A549 (cell line): ENCODE data around the gene LMNB1. TPM values are rescaled to one million over a fixed set of nuclear protein-coding genes. Genes with fewer than 3 reads are reported as not detected.

Source experiments
- ATAC-seq, 2 experiments: fragments of 200-7000 bp in 1 of 2; fragments of >200 bp in 1 of 2; cut with Nextera tagmentation in 1 of 2; cut with Tn5 transposase in 1 of 2; 3 replicates each; pipeline versions ENCODE4 v1.8.0 to v1.9.1; 2018 to 2020; ENCODE audit warnings: mild to moderate bottlenecking in 1 of 2, moderate library complexity in 1 of 2
- CTCF ChIA-PET: fragments of 300-600 bp; sonication (Branson Sonifier 250); formaldehyde crosslinking; extraction: SDS; loops from one replicate; lab custom pipeline; 2021; ENCODE audit warnings: antibody characterized with exemption, inconsistent platforms; lab: Yijun Ruan, JAX
- POLR2A ChIA-PET: fragments of 350-600 bp; formaldehyde crosslinking; extraction: SDS; loops from one replicate; lab custom pipeline; 2021; ENCODE audit warnings: antibody characterized with exemption, inconsistent platforms; lab: Yijun Ruan, JAX
- DNase-seq, 2 experiments: peaks; one replicate each; pipeline versions ENCODE4 v3.0.0 to v3.0.0-alpha.2; 2011 to 2016; ENCODE audit warnings: low read depth in 1 of 2, low spot score in 1 of 2
- FAIRE-seq: peaks from 2 replicates; lab custom pipeline; 2011; peaks lifted over from hg19 to GRCh38; lab: Jason Lieb, UNC
- H3K27ac ChIP-seq, 2 experiments: fragments of >200 bp; sonication (Bioruptor Twin); formaldehyde crosslinking; 3 replicates each; pipeline ENCODE4 v1.5.1; 2016 to 2017
- H3K4me1 ChIP-seq: fragments of >200 bp; sonication (Bioruptor Twin); formaldehyde crosslinking; 3 replicates; pipeline ENCODE4 v1.6.1; 2016
- H3K4me2 ChIP-seq: fragments of >200 bp; sonication (Bioruptor Twin); formaldehyde crosslinking; 3 replicates; pipeline ENCODE4 v1.6.1; 2016
- H3K4me3 ChIP-seq: fragments of >200 bp; sonication (Bioruptor Twin); formaldehyde crosslinking; 3 replicates; pipeline ENCODE4 v1.5.1; 2016
- H3K9me3 ChIP-seq: fragments of >200 bp; sonication (Bioruptor Twin); formaldehyde crosslinking; 3 replicates; pipeline ENCODE4 v1.6.1; 2016
- CBX8 ChIP-seq: fragments of 200-600 bp; sonication (generic); IDR thresholded peaks from 2 replicates; pipeline ENCODE4 v1.6.1; 2016
- CEBPB ChIP-seq, 2 experiments: fragments of >200 bp in 1 of 2; sonication (Bioruptor Twin) in 1 of 2; formaldehyde crosslinking in 1 of 2; IDR thresholded peaks; 2 replicates each; pipeline ENCODE4 v1.6.1; 2012 to 2016
- EHF ChIP-seq: fragments of 250-450 bp; sonication (Bioruptor Pico); IDR thresholded peaks from 2 replicates; pipeline ENCODE4 v1.5.0; 2020; ENCODE audit warnings: mild to moderate bottlenecking
- EP300 ChIP-seq, 2 experiments: fragments of >200 bp; sonication (Bioruptor Twin); formaldehyde crosslinking; IDR thresholded peaks; 2 replicates in 1 of 2; 3 replicates in 1 of 2; pipeline ENCODE4 v1.6.1; 2016 to 2017
- FOSL2 ChIP-seq, 2 experiments: fragments of 450-650 bp in 1 of 2; fragments of >200 bp in 1 of 2; sonication (Bioruptor Twin) in 1 of 2; formaldehyde crosslinking; IDR thresholded peaks; 2 replicates each; pipeline versions ENCODE4 v1.5.0 to v1.6.1; 2016 to 2020; ENCODE audit warnings: mild to moderate bottlenecking in 1 of 2, moderate library complexity in 1 of 2
- FOXS1 ChIP-seq: fragments of 250-450 bp; sonication (Bioruptor Pico); IDR thresholded peaks from 2 replicates; pipeline ENCODE4 v1.5.0; 2020; ENCODE audit warnings: mild to moderate bottlenecking, moderate library complexity
- GATA3 ChIP-seq: IDR thresholded peaks from 2 replicates; pipeline ENCODE4 v1.6.1; 2012; ENCODE audit warnings: borderline replicate concordance
- HDAC2 ChIP-seq: fragments of 200-600 bp; sonication (generic); IDR thresholded peaks from 2 replicates; pipeline ENCODE4 v1.6.1; 2016
- HOXA7 ChIP-seq: fragments of 250-450 bp; sonication (Bioruptor Pico); IDR thresholded peaks from 2 replicates; pipeline ENCODE4 v1.5.0; 2020; ENCODE audit warnings: mild to moderate bottlenecking, moderate library complexity
- HOXB13 ChIP-seq: fragments of 250-450 bp; sonication (Bioruptor Pico); IDR thresholded peaks from 2 replicates; pipeline ENCODE4 v1.5.0; 2020; ENCODE audit warnings: low read depth, mild to moderate bottlenecking, moderate library complexity
- JUN ChIP-seq, 2 experiments: fragments of >200 bp; sonication (Bioruptor Twin); formaldehyde crosslinking; IDR thresholded peaks; 2 replicates in 1 of 2; 3 replicates in 1 of 2; pipeline ENCODE4 v1.6.1; 2016 to 2017
- KDM5A ChIP-seq: fragments of 200-600 bp; sonication (generic); IDR thresholded peaks from 2 replicates; pipeline ENCODE4 v1.6.1; 2016; ENCODE audit warnings: antibody characterized with exemption, mild to moderate bottlenecking
- MAZ ChIP-seq: fragments of 150-350 bp; IDR thresholded peaks from 2 replicates; pipeline ENCODE4 v1.6.1; 2014; ENCODE audit warnings: antibody characterized with exemption, low read depth, low read length, borderline replicate concordance
- MYC ChIP-seq: IDR thresholded peaks from 2 replicates; pipeline ENCODE4 v1.6.1; 2012; ENCODE audit warnings: mild to moderate bottlenecking, inconsistent platforms, low read length, improper control_type of control experiment, borderline replicate concordance
- NFE2L2 ChIP-seq: fragments of 150-350 bp; conservative IDR thresholded peaks from 2 replicates; pipeline ENCODE4 v1.6.1; 2014; ENCODE audit warnings: low read length
- NPAS2 ChIP-seq: fragments of 250-450 bp; sonication (Bioruptor Pico); IDR thresholded peaks from 2 replicates; pipeline ENCODE4 v1.8.0; 2022; ENCODE audit warnings: mild to moderate bottlenecking, moderate library complexity, borderline replicate concordance
- RAD21 ChIP-seq, 2 experiments: fragments of >200 bp in 1 of 2; sonication (Bioruptor Twin) in 1 of 2; formaldehyde crosslinking in 1 of 2; IDR thresholded peaks in 1 of 2; conservative IDR thresholded peaks in 1 of 2; 2 replicates in 1 of 2; 3 replicates in 1 of 2; pipeline ENCODE4 v1.6.1; 2012 to 2018; ENCODE audit warnings: inconsistent platforms in 1 of 2
- RARB ChIP-seq: fragments of 250-450 bp; sonication (Bioruptor Pico); IDR thresholded peaks from 2 replicates; pipeline ENCODE4 v1.8.0; 2021; ENCODE audit warnings: mild to moderate bottlenecking, moderate library complexity
- RFX5 ChIP-seq: fragments of 450-650 bp; IDR thresholded peaks from 2 replicates; pipeline ENCODE4 v1.7.1; 2014; ENCODE audit warnings: antibody characterized with exemption, mild to moderate bottlenecking, moderate library complexity
- RNF2 ChIP-seq: fragments of 200-600 bp; sonication (generic); IDR thresholded peaks from 2 replicates; pipeline ENCODE4 v1.6.1; 2016; ENCODE audit warnings: low read depth, mild to moderate bottlenecking, antibody characterized with exemption, moderate library complexity, borderline replicate concordance
- SMC3 ChIP-seq: fragments of >200 bp; sonication (Bioruptor Twin); formaldehyde crosslinking; IDR thresholded peaks from 3 replicates; pipeline ENCODE4 v1.6.1; 2018; ENCODE audit warnings: inconsistent platforms
- SREBF2 ChIP-seq: fragments of 450-650 bp; IDR thresholded peaks from 2 replicates; pipeline ENCODE4 v1.6.1; 2014; ENCODE audit warnings: mild to moderate bottlenecking, moderate library complexity
- ZC3H11A ChIP-seq: fragments of 450-650 bp; IDR thresholded peaks from 2 replicates; pipeline ENCODE4 v1.6.1; 2014; ENCODE audit warnings: antibody characterized with exemption, mild to moderate bottlenecking
- ZNF302 ChIP-seq: fragments of 250-450 bp; sonication (Bioruptor Pico); IDR thresholded peaks from 2 replicates; pipeline ENCODE4 v1.9.0; 2021; ENCODE audit warnings: inconsistent platforms, mild to moderate bottlenecking, moderate library complexity
- WGBS: methylation state at CpG from one replicate; pipeline ENCODE4 v1.1.6; 2017; ENCODE audit errors: missing lambda C conversion rate; 5-methylcytosine and 5-hydroxymethylcytosine counted together
- polyA plus RNA-seq, 4 experiments: library from polyadenylated mRNA; depleted of rRNA in 3 of 4; stranded (reverse); fragments of >200 nt; fragmentation: RNase III in 1 of 4; extraction: RNeasy Plus Mini Kit Qiagen cat#74134 plus additional on column Dnase treatment in 1 of 4; gene quantifications; 2 replicates in 3 of 4; 3 replicates in 1 of 4; pipeline ENCODE4 v1.2.3, GENCODE V29; 2011 to 2017
- TF ChIP-seq, protein P1 (sequence below): IDR thresholded peaks from 2 replicates; pipeline ENCODE4 v1.6.1; 2012; ENCODE audit warnings: low read depth, borderline replicate concordance
- TF ChIP-seq, protein P2 (sequence below): fragments of 250-450 bp; sonication (Bioruptor Pico); IDR thresholded peaks from 2 replicates; pipeline ENCODE4 v1.5.0; 2020; ENCODE audit warnings: low read depth, mild to moderate bottlenecking, moderate library complexity
- TF ChIP-seq, protein P3 (sequence below): fragments of >200 bp; sonication (Bioruptor Twin); formaldehyde crosslinking; IDR thresholded peaks from 3 replicates; pipeline ENCODE4 v1.6.1; 2016
- TF ChIP-seq, protein P4 (sequence below): fragments of 200-600 bp; sonication (generic); IDR thresholded peaks from 2 replicates; pipeline ENCODE4 v1.6.1; 2016; ENCODE audit warnings: antibody characterized with exemption, mild to moderate bottlenecking, moderate library complexity
- TF ChIP-seq, protein P5 (sequence below): IDR thresholded peaks from 2 replicates; pipeline ENCODE4 v1.6.1; 2012

LMNB1 gene
- polyA plus RNA-seq, 2 of the 4 experiments (the other 2 are of a cell fraction): 45.9 to 55.6 TPM

DNA sequence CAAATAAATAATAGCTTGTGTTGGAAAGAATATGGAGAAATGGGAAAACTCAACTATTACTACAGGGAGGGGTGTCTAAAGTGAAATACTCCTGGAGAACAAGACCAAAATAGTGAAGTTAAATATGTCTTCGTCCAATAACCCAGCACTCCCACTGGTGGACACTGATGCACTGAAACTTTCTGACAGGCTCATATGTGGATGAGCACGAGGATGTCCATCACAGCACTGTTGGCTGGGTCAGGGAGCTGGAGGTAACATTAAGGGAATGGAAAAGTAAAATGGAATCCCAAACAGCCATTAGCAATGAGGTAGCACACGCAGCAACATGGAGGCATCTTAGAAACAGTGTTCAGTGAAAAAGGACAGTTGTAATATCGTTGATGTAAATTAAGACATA lies 86.5 kb downstream of the LMNB1 start:
- ATAC-seq (no peak), DNase-seq (no peak), FAIRE-seq (no peak)
- no peak overlapping the region for H3K4me2 ChIP-seq
- no peaks in the 10 kb centered on the region for H3K9me3 ChIP-seq
- H3K4me3 ChIP-seq: no peak overlapping the region
- ChIA-PET POLR2A (no interaction called here), CTCF (no interaction called here)
- no peaks in the 10 kb centered on the region for H3K4me1 ChIP-seq
- WGBS: 88% methylated on average over 4 of the region's 4 CpGs
- TF ChIP-seq ZC3H11A: no peak
- no peak for TF ChIP-seq NPAS2 (CRISPR knock-in tag)
- TF ChIP-seq, protein P1, sequence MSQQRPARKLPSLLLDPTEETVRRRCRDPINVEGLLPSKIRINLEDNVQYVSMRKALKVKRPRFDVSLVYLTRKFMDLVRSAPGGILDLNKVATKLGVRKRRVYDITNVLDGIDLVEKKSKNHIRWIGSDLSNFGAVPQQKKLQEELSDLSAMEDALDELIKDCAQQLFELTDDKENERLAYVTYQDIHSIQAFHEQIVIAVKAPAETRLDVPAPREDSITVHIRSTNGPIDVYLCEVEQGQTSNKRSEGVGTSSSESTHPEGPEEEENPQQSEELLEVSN: no peak
- TF ChIP-seq, protein P2, sequence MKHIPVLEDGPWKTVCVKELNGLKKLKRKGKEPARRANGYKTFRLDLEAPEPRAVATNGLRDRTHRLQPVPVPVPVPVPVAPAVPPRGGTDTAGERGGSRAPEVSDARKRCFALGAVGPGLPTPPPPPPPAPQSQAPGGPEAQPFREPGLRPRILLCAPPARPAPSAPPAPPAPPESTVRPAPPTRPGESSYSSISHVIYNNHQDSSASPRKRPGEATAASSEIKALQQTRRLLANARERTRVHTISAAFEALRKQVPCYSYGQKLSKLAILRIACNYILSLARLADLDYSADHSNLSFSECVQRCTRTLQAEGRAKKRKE (CRISPR knock-in tag): no peak
- TF ChIP-seq HOXA7 (CRISPR knock-in tag): no peak
- TF ChIP-seq KDM5A: no peak
- TF ChIP-seq, protein P3, sequence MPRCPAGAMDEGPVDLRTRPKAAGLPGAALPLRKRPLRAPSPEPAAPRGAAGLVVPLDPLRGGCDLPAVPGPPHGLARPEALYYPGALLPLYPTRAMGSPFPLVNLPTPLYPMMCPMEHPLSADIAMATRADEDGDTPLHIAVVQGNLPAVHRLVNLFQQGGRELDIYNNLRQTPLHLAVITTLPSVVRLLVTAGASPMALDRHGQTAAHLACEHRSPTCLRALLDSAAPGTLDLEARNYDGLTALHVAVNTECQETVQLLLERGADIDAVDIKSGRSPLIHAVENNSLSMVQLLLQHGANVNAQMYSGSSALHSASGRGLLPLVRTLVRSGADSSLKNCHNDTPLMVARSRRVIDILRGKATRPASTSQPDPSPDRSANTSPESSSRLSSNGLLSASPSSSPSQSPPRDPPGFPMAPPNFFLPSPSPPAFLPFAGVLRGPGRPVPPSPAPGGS: no peak
- no peak for TF ChIP-seq MAZ
- TF ChIP-seq FOSL2 (IDR thresholded peaks at IDR 0.05): no peak
- TF ChIP-seq FOSL2 (CRISPR knock-in tag; IDR thresholded peaks at IDR 0.05): no peak
- TF ChIP-seq, protein P4, sequence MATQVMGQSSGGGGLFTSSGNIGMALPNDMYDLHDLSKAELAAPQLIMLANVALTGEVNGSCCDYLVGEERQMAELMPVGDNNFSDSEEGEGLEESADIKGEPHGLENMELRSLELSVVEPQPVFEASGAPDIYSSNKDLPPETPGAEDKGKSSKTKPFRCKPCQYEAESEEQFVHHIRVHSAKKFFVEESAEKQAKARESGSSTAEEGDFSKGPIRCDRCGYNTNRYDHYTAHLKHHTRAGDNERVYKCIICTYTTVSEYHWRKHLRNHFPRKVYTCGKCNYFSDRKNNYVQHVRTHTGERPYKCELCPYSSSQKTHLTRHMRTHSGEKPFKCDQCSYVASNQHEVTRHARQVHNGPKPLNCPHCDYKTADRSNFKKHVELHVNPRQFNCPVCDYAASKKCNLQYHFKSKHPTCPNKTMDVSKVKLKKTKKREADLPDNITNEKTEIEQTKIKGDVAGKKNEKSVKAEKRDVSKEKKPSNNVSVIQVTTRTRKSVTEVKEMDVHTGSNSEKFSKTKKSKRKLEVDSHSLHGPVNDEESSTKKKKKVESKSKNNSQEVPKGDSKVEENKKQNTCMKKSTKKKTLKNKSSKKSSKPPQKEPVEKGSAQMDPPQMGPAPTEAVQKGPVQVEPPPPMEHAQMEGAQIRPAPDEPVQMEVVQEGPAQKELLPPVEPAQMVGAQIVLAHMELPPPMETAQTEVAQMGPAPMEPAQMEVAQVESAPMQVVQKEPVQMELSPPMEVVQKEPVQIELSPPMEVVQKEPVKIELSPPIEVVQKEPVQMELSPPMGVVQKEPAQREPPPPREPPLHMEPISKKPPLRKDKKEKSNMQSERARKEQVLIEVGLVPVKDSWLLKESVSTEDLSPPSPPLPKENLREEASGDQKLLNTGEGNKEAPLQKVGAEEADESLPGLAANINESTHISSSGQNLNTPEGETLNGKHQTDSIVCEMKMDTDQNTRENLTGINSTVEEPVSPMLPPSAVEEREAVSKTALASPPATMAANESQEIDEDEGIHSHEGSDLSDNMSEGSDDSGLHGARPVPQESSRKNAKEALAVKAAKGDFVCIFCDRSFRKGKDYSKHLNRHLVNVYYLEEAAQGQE: no peak
- TF ChIP-seq, protein P5, sequence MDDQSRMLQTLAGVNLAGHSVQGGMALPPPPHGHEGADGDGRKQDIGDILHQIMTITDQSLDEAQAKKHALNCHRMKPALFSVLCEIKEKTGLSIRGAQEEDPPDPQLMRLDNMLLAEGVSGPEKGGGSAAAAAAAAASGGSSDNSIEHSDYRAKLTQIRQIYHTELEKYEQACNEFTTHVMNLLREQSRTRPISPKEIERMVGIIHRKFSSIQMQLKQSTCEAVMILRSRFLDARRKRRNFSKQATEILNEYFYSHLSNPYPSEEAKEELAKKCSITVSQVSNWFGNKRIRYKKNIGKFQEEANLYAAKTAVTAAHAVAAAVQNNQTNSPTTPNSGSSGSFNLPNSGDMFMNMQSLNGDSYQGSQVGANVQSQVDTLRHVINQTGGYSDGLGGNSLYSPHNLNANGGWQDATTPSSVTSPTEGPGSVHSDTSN: no peak
- no peak for TF ChIP-seq JUN (IDR thresholded peaks at IDR 0.05)
- no peak for TF ChIP-seq RFX5
- no peak for TF ChIP-seq CBX8
- TF ChIP-seq NFE2L2: no peak
- no peak for TF ChIP-seq FOXS1
- TF ChIP-seq HOXB13 (CRISPR knock-in tag): no peak
- TF ChIP-seq RARB: no peak
- no peak overlapping the region for H3K27ac ChIP-seq

DNA sequence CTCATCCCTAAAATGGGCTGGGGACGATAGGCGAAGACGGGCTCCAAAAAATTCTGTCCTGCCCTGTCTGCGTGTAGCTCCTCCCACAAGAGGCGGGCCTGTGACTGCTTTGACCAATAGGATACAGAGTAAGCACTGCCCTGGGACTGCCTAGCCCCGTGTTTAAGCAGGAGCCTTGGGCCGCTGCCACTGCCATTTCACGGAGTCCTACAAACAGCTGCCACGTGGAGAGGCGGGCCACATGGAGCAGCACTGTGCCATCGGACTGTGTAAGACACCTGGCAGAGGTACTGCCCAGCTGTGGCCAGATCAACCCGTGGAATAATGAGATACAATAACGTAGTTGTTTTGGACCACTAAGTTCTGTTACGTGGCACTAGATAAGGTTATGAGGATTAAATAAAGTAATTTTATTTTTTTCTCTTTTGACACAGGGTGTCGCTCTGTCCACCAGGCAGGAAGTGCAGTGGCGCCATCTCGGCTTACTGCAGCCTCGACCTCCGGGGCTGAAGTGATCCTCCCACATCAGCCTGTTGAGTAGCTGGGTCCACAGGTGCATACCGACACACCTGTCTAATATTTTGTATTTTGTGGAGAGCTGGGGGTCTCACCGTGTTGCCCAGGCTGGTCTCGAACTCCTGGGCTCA lies 87.2 kb downstream of the LMNB1 start:
- 92% methylated on average over 22 of the region's 22 CpGs for WGBS
- DNase-seq (peak in 1 of 2 experiments; percentile 15), ATAC-seq (peak; percentile 43 to 72; a peak in 5 of 6 replicates), FAIRE-seq (no peak)
- Histone ChIP-seq H3K4me1 (no peaks in the 10 kb centered on the region), H3K9me3 (no peaks in the 10 kb centered on the region), H3K27ac (no peak overlapping the region), H3K4me3 (no peak overlapping the region), H3K4me2 (no peak overlapping the region)
- POLR2A ChIA-PET: no interaction called here
- CTCF ChIA-PET: interaction anchor here (0.6 to 1.6 kb wide), 3 partner anchors 19 to 619 kb away, joined by 3 to 4 read pairs (median 3); no protein-coding TSS in a partner anchor
- TF ChIP-seq RNF2 (no peak), EHF (CRISPR knock-in tag) (no peak), CEBPB (IDR thresholded peaks at IDR 0.05) (no peak), ZC3H11A (no peak), RARB (no peak), SREBF2 (no peak), EP300 (IDR thresholded peaks at IDR 0.05) (no peak), JUN (IDR thresholded peaks at IDR 0.05) (no peak), HDAC2 (no peak), ZNF302 (CRISPR knock-in tag) (no peak), MYC (no peak), GATA3 (no peak), RAD21 (conservative IDR thresholded peaks at IDR 0.05 in 1 of 2, IDR thresholded peaks at IDR 0.05 in 1 of 2) (no peak), SMC3 (no peak)
- TF ChIP-seq, protein P3: no peak
